Amniotic stem cell (primary cell): ENCODE data around the gene FAM25G.
A peak's percentile ranks its signal among the peaks of the same experiment; 100 is the strongest.

Source experiments
- DNase-seq: peaks from one replicate; lab custom pipeline; 2025; lab: John Stamatoyannopoulos, UW

FAM25G gene

DNA sequence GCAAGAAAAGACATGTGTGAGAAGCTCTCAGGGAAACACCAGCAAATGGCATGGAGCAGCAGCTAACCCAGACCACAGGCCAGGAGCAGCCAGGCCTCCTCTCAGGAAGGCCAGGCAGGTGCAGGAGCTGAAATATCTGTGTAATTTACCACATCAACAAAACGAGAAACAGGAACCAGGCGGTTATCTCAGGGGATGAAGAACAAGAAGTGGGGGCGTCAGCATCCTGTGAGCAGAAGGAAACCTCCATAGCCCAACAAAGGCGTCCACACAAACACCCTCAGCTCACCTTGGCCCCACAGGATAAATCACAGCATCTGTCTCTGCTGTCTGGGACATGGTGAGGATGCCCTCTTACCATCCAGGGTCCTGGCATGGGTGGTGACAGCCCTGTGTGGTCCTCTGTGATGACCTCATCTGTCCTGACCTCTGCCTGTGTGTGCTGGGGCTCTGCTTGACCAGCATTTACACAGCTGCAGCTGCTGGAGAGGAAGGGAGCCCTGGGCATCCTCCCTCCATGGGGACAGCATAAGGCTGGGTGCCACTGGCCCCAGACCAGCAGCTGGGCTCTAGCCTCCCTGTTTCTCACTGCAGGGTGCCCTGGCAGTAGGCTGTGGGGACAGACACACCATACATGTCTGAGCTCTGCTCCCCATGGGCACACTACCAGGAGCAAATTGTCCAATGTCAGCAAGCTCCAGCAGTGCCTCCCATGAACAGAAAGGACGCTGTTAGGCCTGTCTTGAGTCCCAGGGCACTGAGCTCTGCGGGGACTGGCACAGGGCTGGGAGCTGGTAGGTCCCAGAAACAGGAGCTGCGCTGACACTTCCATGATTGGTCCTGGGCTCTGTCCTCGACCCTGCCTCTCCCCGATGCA lies 42.2 kb downstream of the FAM25G start:
- no peak for DNase-seq

DNA sequence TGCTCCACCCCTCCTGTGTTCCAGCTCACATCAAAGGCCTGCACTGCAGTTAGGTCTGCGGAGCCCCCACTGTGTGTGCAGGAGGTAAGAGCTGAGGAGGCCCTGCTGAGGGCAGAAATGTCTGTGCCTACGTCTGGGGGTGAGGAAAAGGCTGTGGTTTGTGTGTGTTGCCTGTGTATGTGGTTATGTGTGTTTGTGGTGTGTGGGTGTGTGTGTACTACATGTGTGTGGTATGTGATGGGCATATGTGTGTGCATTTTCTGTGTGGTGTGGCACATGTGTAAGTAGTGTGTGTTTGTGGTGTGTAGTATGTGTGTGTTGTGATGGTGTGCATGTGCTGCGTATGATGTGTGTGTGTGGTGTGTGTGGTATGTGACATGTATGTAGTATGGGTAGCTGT lies 43.8 kb downstream of the FAM25G start:
- no peak for DNase-seq

DNA sequence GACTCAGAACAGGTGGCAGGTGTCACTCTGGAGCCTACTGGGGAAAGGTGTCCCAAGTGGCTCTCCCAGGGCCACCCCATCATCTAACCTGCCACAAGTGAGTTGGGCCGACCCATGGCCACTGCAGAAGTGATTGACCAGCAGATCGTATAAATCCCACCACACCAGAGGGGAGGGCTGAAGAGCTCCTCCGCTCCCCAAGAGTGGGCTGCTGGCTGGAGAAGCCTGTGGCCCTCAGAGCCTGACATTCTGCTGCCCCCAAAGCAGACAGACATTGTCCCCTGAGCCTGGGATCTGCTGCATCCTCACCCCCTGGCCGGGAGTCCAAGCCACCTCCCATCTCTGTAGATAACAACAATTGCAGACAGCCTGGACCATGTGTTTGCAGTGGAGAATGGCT lies 44.3 kb downstream of the FAM25G start:
- DNase-seq = no peak

DNA sequence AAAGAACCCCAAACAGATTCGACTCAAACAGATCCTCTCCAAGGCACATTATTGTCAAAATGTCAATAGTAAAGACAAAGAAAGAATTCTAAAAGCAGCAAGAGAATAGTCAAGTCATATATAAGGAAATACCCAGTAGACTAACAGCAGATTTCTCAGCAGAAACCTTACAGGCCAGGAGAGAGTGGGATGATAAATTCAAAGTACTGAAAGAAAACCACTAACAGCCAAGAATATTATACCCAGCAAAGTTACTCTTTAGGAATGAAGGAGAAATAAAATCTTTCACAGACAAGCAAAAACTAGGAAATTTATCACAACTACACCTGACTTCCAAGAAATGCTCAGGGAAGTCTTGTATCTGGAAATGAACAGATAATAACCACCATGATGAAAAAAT lies 45.8 kb downstream of the FAM25G start:
- DNase-seq = no peak

DNA sequence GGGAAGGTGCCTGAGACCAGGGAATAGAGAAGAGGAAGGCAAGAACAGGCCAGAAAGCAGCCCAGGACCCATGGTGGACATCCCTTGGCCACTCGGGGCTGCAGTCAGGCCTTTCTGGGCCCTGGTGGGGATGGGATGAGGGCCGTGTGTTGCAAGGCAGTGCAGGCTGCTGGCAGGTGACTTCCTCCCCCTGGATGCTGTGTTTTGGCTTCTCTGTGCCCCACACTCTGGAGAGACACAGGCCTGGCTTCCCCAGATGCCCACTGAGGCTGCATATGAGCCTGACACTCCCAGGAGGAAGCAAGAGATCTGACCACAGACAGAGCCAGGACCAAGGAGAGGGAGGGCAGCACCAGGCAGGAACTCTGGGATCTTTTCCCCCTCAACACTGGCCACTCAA lies 47.5 kb downstream of the FAM25G start:
- DNase-seq = no peak

DNA sequence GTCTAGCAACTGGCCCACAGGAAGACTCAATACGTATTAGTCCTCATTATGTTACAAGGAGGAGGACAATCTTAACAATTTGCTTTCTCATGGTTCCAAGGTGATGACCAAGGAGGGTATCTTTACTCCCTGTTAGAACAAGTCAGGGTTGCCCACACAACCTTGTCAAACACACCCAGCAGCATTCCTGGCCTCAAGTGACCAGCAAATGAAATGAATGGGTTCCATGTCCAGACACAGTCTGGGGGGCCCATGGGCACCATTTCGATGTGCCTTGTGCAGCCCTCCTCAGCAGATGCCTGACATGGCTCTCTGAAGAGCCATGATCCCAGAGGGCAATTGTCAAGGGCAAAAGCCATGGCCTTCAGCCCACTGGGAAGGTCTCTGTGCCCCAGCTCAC lies 48.4 kb downstream of the FAM25G start:
- no peak for DNase-seq

DNA sequence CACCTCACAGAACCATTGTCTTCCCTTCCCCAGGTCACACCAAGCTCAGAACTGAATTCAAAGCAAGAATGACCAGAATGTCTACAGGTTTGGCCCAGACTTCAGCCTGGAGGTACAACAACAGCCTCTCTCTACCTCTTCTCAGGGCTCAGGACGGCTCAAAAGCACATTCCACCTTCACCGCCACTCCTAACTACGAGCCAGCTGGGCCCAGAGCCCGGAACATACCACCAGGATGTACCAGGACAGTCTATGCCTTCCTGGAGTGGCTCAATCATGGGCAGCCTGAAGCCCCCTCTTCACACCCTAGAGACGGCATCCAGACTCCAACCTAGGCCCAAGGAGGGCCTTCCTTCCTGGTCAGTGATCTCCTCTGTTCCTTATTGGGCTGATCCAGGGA lies 49.1 kb downstream of the FAM25G start:
- no peak for DNase-seq

DNA sequence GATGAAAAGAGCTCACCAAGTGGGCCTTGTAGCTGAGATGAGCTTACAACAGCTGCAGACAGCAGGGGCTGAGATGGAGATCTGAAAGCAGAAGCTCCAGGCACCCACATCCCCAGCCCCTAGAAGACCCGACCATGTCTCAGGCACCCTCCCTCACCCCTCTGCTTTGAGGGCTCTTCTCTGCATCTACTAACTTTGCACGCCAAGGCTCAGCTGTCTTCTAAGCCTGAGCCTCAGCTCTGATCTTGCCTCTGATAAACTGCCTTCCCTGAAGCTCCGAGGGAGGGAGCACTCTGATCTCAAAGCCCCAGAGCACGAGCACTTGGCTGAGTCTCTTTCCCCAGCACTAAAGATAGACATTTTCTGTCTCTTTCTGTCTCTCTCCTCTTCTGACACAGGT lies 49.6 kb downstream of the FAM25G start:
- no peak for DNase-seq

DNA sequence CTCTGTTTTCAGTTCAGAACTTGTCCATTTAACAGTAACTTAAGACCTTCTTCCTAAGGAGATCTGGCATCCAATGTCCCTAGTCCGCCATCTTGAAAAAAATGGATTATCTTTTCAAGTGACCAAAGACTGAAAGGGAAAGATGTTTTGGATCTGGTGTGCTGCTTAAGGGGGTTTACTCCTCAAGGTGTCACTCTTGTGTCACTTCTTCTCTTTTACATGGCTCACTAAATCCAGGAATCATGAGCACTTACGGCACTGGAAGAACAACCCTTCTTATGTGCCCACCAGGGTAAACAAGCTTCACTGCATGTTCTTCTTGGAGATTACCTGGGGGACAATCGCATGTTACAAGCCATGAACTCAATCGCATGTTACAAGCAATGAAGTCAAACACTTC lies 51.3 kb downstream of the FAM25G start:
- no peak for DNase-seq

DNA sequence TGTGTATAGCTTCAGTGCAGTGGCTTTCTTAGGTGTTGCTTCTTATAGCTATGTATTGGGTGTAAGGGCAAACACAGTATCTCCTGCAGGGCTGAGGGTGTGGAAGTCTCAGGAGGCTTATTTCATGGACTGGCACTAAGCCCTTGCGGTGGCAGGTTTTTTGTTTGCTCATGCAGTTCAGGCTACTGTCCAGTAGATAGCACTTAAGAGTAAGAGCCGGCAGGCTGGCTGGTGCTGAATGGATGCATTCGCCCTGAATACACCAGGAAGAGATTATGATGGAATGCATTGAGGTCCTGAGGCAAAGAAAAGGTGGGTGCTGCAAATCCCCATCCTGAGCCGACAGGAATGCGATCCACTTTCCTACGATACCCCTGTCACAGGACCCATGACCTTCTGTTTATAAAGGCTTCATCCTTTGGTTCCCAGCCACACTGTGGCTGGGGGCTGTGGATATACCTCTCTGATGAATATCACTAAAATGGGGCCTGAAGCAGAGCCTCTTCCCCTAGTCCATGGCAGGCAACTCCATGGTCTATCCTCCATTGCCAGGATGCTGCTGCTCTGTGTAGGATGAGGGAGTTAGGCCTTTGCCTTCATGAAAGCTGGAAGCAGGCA lies 52.5 kb downstream of the FAM25G start:
- DNase-seq = peak; percentile 55
